NCI-H2081 (cell line): ENCODE results near the gene TSR3.

Experiments used
- DNase-seq, 2 experiments: peaks; one replicate each; lab custom pipeline; 2025; lab: John Stamatoyannopoulos, UW

The TSR3 gene

DNA sequence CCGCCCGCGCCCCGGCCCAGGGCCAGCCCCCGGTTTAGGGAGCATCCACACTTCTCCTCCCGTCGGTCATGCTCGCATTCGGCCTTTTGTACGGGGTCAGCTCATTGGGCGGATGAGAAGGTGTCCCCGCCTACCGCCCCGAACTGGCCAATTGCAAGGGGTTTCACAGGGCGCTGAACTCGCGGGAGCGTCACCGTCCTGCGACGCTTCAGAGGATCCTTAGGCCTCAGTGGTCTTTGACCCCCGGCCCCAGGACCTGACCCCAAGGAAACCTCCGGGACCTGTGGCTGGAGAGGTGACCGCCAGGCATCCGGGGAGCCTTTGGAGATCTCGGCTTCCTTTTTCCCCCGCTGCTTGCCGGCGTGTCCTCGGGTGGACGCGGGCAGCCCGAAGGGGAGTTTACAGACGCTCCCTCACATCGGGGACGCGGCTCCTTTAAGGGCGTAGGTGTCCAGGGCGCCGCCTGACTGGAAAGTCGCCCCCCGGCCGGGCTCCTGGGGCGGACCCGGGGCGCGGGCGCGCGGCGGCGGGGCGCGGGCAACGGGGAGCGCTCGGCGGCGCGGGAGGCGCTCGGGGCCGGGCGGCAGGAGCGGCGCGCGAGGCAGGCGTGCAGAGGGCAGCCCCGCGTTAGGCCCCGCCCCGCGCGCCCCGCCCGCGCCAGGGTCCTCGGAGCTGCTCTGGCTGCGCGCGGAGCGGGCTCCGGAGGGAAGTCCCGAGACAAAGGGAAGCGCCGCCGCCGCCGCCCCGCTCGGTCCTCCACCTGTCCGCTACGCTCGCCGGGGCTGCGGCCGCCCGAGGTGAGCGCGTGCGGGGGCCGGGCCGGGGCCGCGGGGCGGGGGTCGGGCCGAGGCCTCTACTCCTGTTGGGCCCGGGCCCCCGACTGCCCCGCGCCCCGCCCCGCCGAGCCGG, 42.4 kb downstream of the TSR3 start, which contains the start of gene UBE2I:
Gene UBE2I, plus strand, starts transcription at position 660 of the 909 bp plus-strand sequence. CDS start 4,395 bp downstream, outside the sequence.
- DNase-seq = peak; percentile 96 to 97

DNA sequence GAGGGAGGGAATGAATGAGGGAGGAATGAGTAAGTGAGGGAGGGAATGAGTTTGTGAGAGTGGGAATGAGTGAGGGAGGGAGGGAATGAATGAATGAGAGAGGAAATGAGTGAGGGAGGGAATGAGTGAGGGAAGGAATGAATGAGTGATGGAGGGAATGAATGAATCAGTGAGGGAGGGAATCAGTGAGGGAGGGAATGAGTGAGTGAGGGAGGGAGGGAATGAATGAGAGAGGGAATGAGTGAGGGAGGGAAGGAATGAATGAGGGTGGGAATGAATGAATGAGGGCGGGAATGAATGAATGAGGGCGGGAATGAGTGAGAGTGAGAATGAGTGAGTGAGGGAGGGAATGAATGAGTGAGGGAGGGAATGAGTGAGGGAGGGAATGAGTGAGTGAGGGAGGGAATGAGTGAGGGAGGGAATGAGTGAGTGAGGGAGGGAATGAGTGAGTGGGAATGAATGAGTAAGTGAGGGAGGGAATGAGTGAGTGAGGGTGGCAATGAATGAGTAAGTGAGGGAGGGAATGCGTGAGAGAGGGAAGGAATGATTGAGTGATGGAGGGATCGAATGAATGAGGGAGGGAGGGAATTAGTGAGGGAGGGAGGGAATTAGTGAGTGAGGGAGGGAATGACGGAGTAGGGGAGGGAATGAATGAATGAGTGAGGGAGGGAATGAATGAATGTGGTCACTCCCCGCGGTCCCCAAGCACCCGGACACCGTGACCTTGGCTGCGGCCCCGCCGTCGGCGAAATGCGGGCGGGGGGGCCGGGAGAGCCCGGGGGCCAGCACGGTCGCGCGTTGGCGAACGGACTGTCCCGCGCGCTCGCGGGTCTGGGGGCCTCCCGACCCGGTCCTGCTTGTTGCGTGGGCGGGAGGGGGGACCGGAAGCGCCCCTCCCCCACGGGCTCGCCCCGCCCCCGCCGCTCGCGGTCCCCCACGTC, 43.4 kb downstream of the TSR3 start:
- DNase-seq = no peak

DNA sequence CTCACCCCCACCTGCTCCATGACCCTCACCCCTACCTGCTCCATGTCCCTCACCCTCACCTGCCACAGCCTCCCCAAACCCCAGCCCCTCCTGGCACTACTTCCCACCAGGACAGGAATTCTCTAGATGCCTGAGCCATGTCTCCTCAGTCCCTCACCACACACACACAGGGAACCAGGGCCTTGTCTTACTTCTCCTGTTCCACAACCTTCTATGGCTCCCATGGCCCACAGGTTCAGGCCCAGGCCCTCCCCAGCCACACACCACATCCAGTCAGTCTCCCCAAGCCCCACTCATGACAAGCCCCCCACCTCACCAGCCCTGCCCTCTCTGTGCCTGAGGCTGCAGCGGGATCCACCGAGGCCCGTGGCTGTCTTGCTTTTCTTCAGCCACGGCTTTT, 45.3 kb downstream of the TSR3 start:
- DNase-seq = no peak

- DNase-seq = no peak
Observed at GRCh38 chr16:1305823-1306222, 45.9 kb downstream of the TSR3 start.

GRCh38 chr16:1301562-1301961, 50.1 kb downstream of the TSR3 start:
- DNase-seq = no peak

- DNase-seq = peak; percentile 30 to 41
Observed at GRCh38 chr16:1300664-1301476, 50.8 kb downstream of the TSR3 start.

GRCh38 chr16:1299868-1300203, 51.8 kb downstream of the TSR3 start:
- DNase-seq = no peak
